Uterus (tissue), 2 donors: ENCODE measurements around the gene DDC.

Experiments used
- POLR2A ChIP-seq, 2 donors: fragments of 450-650 bp; IDR thresholded peaks; one replicate each; pipeline ENCODE4 v1.6.1; 2016; ENCODE audit warnings: antibody characterized with exemption in 2 of 2, mild to moderate bottlenecking in 1 of 2, moderate library complexity in 1 of 2
- TF ChIP-seq, protein P1 (sequence below), 4 experiments: fragments of 200-600 bp in 2 of 4; fragments of 450-650 bp in 2 of 4; sonication (generic) in 2 of 4; IDR thresholded peaks; one replicate each; pipeline ENCODE4 v1.5.1; 2016 to 2019; ENCODE audit warnings: antibody characterized with exemption in 4 of 4, mild to moderate bottlenecking in 2 of 4, moderate library complexity in 1 of 4

DNA sequence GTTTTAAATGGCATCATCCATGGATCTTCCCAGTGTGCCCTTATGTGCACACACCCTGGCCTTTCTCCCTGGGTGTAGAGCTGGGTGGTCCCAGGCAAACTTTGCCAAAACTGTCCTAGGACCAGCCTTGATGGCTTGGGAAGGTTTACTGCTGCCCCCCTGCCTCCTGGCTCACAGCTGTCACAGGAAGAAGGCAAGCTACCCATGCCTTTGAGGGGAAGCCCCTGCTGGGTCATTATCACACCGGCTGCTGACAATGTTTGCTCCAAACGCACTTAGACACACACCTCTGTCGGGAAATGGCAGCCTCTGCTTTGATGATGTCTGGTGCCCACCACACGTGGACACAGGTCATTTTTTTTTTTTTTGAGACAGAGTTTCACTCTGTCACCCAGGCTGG, 89.9 kb downstream of the DDC start:
- no peak for TF ChIP-seq POLR2A (IDR thresholded peaks at IDR 0.05)
- TF ChIP-seq, protein P1, sequence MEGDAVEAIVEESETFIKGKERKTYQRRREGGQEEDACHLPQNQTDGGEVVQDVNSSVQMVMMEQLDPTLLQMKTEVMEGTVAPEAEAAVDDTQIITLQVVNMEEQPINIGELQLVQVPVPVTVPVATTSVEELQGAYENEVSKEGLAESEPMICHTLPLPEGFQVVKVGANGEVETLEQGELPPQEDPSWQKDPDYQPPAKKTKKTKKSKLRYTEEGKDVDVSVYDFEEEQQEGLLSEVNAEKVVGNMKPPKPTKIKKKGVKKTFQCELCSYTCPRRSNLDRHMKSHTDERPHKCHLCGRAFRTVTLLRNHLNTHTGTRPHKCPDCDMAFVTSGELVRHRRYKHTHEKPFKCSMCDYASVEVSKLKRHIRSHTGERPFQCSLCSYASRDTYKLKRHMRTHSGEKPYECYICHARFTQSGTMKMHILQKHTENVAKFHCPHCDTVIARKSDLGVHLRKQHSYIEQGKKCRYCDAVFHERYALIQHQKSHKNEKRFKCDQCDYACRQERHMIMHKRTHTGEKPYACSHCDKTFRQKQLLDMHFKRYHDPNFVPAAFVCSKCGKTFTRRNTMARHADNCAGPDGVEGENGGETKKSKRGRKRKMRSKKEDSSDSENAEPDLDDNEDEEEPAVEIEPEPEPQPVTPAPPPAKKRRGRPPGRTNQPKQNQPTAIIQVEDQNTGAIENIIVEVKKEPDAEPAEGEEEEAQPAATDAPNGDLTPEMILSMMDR (IDR thresholded peaks at IDR 0.05) = no peak
